Pancreas (tissue), 10 donors: ENCODE results near the gene ZNF804B. TPM values are rescaled to one million over a fixed set of nuclear protein-coding genes. Genes with fewer than 3 reads are reported as not detected.

ENCODE experiments used
- ATAC-seq, 4 donors: fragments of 200-7000 bp; cut with Tn5 transposase; one replicate each; pipeline versions ENCODE4 v1.8.0 to v1.9.1; 2020; ENCODE audit warnings: mild to moderate bottlenecking in 4 of 4, moderate library complexity in 4 of 4
- DNase-seq, 6 donors: peaks; one replicate each; pipeline ENCODE4 v3.0.0-alpha.2; 2020
- FAIRE-seq: peaks from 2 replicates; lab custom pipeline; 2012; peaks lifted over from hg19 to GRCh38; lab: Jason Lieb, UNC
- H3K27ac ChIP-seq, 4 donors: fragments of 200-600 bp; sonication (generic); 1 replicate in 3 of 4; 2 replicates in 1 of 4; pipeline versions ENCODE4 v1.5.0 to v1.8.0; 2020
- H3K27me3 ChIP-seq, 4 donors: fragments of 200-600 bp; one replicate each; pipeline ENCODE4 v1.8.0; 2021
- H3K36me3 ChIP-seq, 3 donors: fragments of 200-600 bp; sonication (generic) in 1 of 3; one replicate each; pipeline versions ENCODE4 v1.5.0 to v1.8.0; 2020 to 2021
- H3K4me1 ChIP-seq, 3 donors: fragments of 200-600 bp; one replicate each; pipeline ENCODE4 v1.8.0; 2021
- H3K4me3 ChIP-seq, 4 donors: fragments of 200-600 bp; sonication (generic) in 2 of 4; one replicate each; pipeline versions ENCODE4 v1.5.0 to v1.8.0; 2020 to 2021
- H3K9me3 ChIP-seq, 4 donors: fragments of 200-600 bp; one replicate each; pipeline ENCODE4 v1.8.0; 2021
- CTCF ChIP-seq, 4 donors: fragments of 200-600 bp; sonication (generic) in 3 of 4; IDR thresholded peaks; one replicate each; pipeline versions ENCODE4 v1.5.0 to v1.8.0; 2021; ENCODE audit warnings: antibody characterized with exemption in 4 of 4
- WGBS, 2 donors: extraction: QIAGEN DNeasy Blood & Tissue Kit; methylation state at CpG; one replicate each; pipeline ENCODE4 v1.1.7; 2013; 5-methylcytosine and 5-hydroxymethylcytosine counted together
- intact Hi-C, 3 donors: fragments of 100-400 bp; cut with DNase I; formaldehyde crosslinking; loops; one replicate each; pipeline versions ENCODE4 v1.11.1 to v1.14.2; 2022
- polyA plus RNA-seq, 2 donors: library from polyadenylated mRNA; stranded (reverse); fragments of 200-250 nt; gene quantifications; one replicate each; pipeline ENCODE4 v1.2.3, GENCODE V29; 2013
- total RNA-seq, 6 donors: library from RNA; stranded (reverse); fragmentation: NEBNext Ultra II Directional in 4 of 6; extraction: Animal tissue kit (Norgen Biotek cat#: 25700) in 4 of 6; gene quantifications; one replicate each; pipeline versions ENCODE4 v1.2.1 to v1.2.4, GENCODE V29; 2021 to 2023
- donor health status: healthy with polysubstance abuse.
- donor health status: DM: no; HTN: no; CAD: no; lungs with moderate emphysema.
- donor health status: DM: no; HTN: no; CAD: no.
- donor health status: control.
- donor health status: control.
- donor health status: Bipolar disorder and iron deficiency.
- donor health status: DM: yes; HTN: yes; CAD: no.
- donor health status: DM: no; HTN: no; CAD: no.
- donor health status: DM: no; HTN: no; CAD: no.
- donor health status: DM: yes; HTN: yes; CAD: no.

The ZNF804B gene
- total and polyA plus RNA-seq, 8 donors, result 0.14 to 1.1 (median 0.42) TPM; not detected in 1

GRCh38 chr7:88757371-88757770 is 2.1 kb upstream of the ZNF804B start:
- ATAC-seq, result no peak
- H3K4me3 ChIP-seq, result no peak overlapping the region
- H3K9me3 ChIP-seq, result no peaks in the 10 kb centered on the region
- no peak overlapping the region for H3K27ac ChIP-seq
- peaks cover 0 to 3% (median 3%) of the 10 kb centered on the region in 3 donors for H3K4me1 ChIP-seq
- FAIRE-seq, result no peak
- H3K36me3 ChIP-seq, result no peaks in the 10 kb centered on the region
- H3K27me3 ChIP-seq, result peaks cover 0 to 45% (median 0%) of the 10 kb centered on the region in 4 donors
- DNase-seq, result no peak
- intact Hi-C loops, result no loop called here
- TF ChIP-seq CTCF (IDR thresholded peaks at IDR 0.05), result no peak
- WGBS, 2 donors, result 71 to 80% methylated on average over 2 of the region's 2 CpGs

GRCh38 chr7:88758381-88759229 is 895 bp upstream of the ZNF804B start:
- H3K9me3 ChIP-seq, result no peaks in the 10 kb centered on the region
- intact Hi-C loops, result no loop called here
- DNase-seq (peak; percentile 32 to 73 (median 54)), ATAC-seq (peak; percentile 69 to 78 (median 72)), FAIRE-seq (no peak)
- H3K36me3 ChIP-seq, result no peaks in the 10 kb centered on the region
- peak overlapping the region in 3 of 4 donors; percentile 45 to 66 (median 59) for H3K27ac ChIP-seq
- no peak for TF ChIP-seq CTCF (IDR thresholded peaks at IDR 0.05)
- WGBS, 2 donors, result 3 to 5% methylated on average over 33 of the region's 33 CpGs
- peak overlapping the region; percentile 6 to 60 (median 38) for H3K4me3 ChIP-seq
- H3K27me3 ChIP-seq, result peaks cover 0 to 45% (median 0%) of the 10 kb centered on the region in 4 donors
- peaks cover 0 to 4% (median 3%) of the 10 kb centered on the region in 3 donors for H3K4me1 ChIP-seq

GRCh38 chr7:88760136-88760515 is 626 bp downstream of the ZNF804B start:
- H3K9me3 ChIP-seq, result no peaks in the 10 kb centered on the region
- peak in 3 of 4 donors; percentile 29 to 34 (median 34) for ATAC-seq
- no peaks in the 10 kb centered on the region for H3K36me3 ChIP-seq
- H3K27me3 ChIP-seq, result peaks cover 0 to 45% (median 0%) of the 10 kb centered on the region in 4 donors
- no peak for FAIRE-seq
- H3K4me3 ChIP-seq, result peak overlapping the region in 3 of 4 donors; percentile 29 to 60 (median 48)
- WGBS, 2 donors, result 18 to 20% methylated on average over 6 of the region's 6 CpGs
- TF ChIP-seq CTCF (IDR thresholded peaks at IDR 0.05), result no peak
- peak overlapping the region in 1 of 4 donors; percentile 66 for H3K27ac ChIP-seq
- intact Hi-C loops, result no loop called here
- H3K4me1 ChIP-seq, result peaks cover 0 to 4% (median 3%) of the 10 kb centered on the region in 3 donors
- DNase-seq, result no peak

- FAIRE-seq, result no peak
- no peaks in the 10 kb centered on the region for H3K9me3 ChIP-seq
- intact Hi-C loops, result no loop called here
Observed at GRCh38 chr7:88761779-88762178, 2.3 kb downstream of the ZNF804B start.

More at GRCh38 chr7:88761779-88762178, 2.3 kb downstream of the ZNF804B start:
- peak overlapping the region in 1 of 4 donors; percentile 48 for H3K4me3 ChIP-seq
- DNase-seq, result no peak
- H3K4me1 ChIP-seq, result peaks cover 0 to 4% (median 3%) of the 10 kb centered on the region in 3 donors
- no peak for TF ChIP-seq CTCF (IDR thresholded peaks at IDR 0.05)
- H3K27ac ChIP-seq, result no peak overlapping the region
- H3K27me3 ChIP-seq, result peaks cover 0 to 39% (median 0%) of the 10 kb centered on the region in 4 donors
- H3K36me3 ChIP-seq, result no peaks in the 10 kb centered on the region
- no peak for ATAC-seq
- 27 to 46% methylated on average over 1 of the region's 1 CpG for WGBS, 2 donors
